Testis (tissue), 2 donors: ENCODE data around the gene UMPS.

ENCODE experiments used
- CTCF ChIP-seq, 3 experiments: fragments of 450-650 bp in 2 of 3; fragments of 200-600 bp in 1 of 3; sonication (generic) in 1 of 3; IDR thresholded peaks; one replicate each; pipeline ENCODE4 v1.5.1; 2016 to 2019; ENCODE audit warnings: antibody characterized with exemption in 3 of 3, mild to moderate bottlenecking in 2 of 3, moderate library complexity in 1 of 3
- POLR2A ChIP-seq: fragments of 450-650 bp; IDR thresholded peaks from one replicate; pipeline ENCODE4 v1.6.1; 2017; ENCODE audit warnings: antibody characterized with exemption, mild to moderate bottlenecking, moderate library complexity

GRCh38 chr3:124759666-124760401, 29.6 kb downstream of the UMPS start:
- no peak for TF ChIP-seq CTCF (IDR thresholded peaks at IDR 0.05)
- TF ChIP-seq POLR2A: no peak
